Neural cell (in vitro differentiated cells): ENCODE results near the gene RHOBTB3. TPM values are rescaled to one million over a fixed set of nuclear protein-coding genes. Genes with fewer than 3 reads are reported as not detected.
"Not testable (repeated sequence)": the region's sequence is repeated elsewhere in the genome, so short reads cannot be mapped to it uniquely, and the experiment has no call there.

ENCODE experiments used
- H2AFZ ChIP-seq: fragments of 200-600, 300-800 bp; sonication (generic), shearing (Covaris generic); 2 replicates; pipeline ENCODE4 v1.6.0; 2014; ENCODE audit warnings: low read depth, mild to moderate bottlenecking, antibody characterized with exemption, low read length, moderate library complexity
- H3F3A ChIP-seq: fragments of 200-600 bp; shearing (Covaris generic); 2 replicates; pipeline ENCODE4 v1.6.1; 2016; ENCODE audit warnings: mild to moderate bottlenecking, moderate library complexity, mixed read lengths, antibody characterized with exemption, low read length; ENCODE audit not compliant: insufficient read depth, poor library complexity, severe bottlenecking
- H3K27ac ChIP-seq: fragments of 200-600, 300-800 bp; sonication (generic), shearing (Covaris generic); 2 replicates; pipeline ENCODE4 v1.5.1; 2014; ENCODE audit warnings: mild to moderate bottlenecking, low read length, moderate library complexity
- H3K27me3 ChIP-seq: fragments of 300-800, 200-600 bp; sonication (generic), shearing (Covaris generic); 2 replicates; pipeline ENCODE4 v1.6.0; 2014; ENCODE audit warnings: mild to moderate bottlenecking, low read depth, low read length, moderate library complexity; ENCODE audit not compliant: insufficient read depth
- H3K36me3 ChIP-seq: fragments of 300-800, 200-600 bp; sonication (generic), shearing (Covaris generic); 2 replicates; pipeline ENCODE4 v1.5.1; 2014; ENCODE audit warnings: mild to moderate bottlenecking, antibody characterized with exemption, low read length, moderate library complexity; ENCODE audit not compliant: insufficient read depth
- H3K4me2 ChIP-seq: fragments of 300-800, 200-600 bp; sonication (generic), shearing (Covaris generic); 2 replicates; pipeline ENCODE4 v1.6.0; 2014; ENCODE audit warnings: mild to moderate bottlenecking, low read length
- H3K4me3 ChIP-seq: fragments of 300-800, 200-600 bp; sonication (generic), shearing (Covaris generic); 2 replicates; pipeline ENCODE4 v1.5.1; 2014; ENCODE audit warnings: mild to moderate bottlenecking, low read length, moderate library complexity
- H3K79me2 ChIP-seq: fragments of 200-600 bp; shearing (Covaris generic); replicated peaks from 2 replicates; pipeline ENCODE4 v1.6.0; 2014; ENCODE audit warnings: mild to moderate bottlenecking, low read length, moderate library complexity; ENCODE audit not compliant: insufficient read depth
- H3K9ac ChIP-seq: fragments of 300-800, 200-600 bp; sonication (generic), shearing (Covaris generic); 2 replicates; pipeline ENCODE4 v1.6.1; 2016; ENCODE audit warnings: mild to moderate bottlenecking, low read length, mixed read lengths
- H3K9me2 ChIP-seq: fragments of 200-600 bp; shearing (Covaris generic); 2 replicates; pipeline ENCODE4 v1.6.1; 2016; ENCODE audit warnings: mild to moderate bottlenecking, low read length, mixed read lengths; ENCODE audit not compliant: insufficient read depth
- H3K9me3 ChIP-seq: fragments of 200-600, 300-800 bp; sonication (generic), shearing (Covaris generic); 2 replicates; pipeline ENCODE4 v1.6.1; 2016; ENCODE audit warnings: mild to moderate bottlenecking, mixed run types, low read length, moderate library complexity, mixed read lengths
- H4K20me1 ChIP-seq: fragments of 200-600 bp; shearing (Covaris generic); 2 replicates; pipeline ENCODE4 v1.6.1; 2016; ENCODE audit warnings: mild to moderate bottlenecking, mixed run types; ENCODE audit not compliant: insufficient read depth
- CTCF ChIP-seq: fragments of 450-650 bp; IDR thresholded peaks from 2 replicates; pipeline ENCODE4 v1.5.1; 2014; ENCODE audit warnings: antibody characterized with exemption, mild to moderate bottlenecking, moderate library complexity; ENCODE audit not compliant: poor library complexity, severe bottlenecking
- EP300 ChIP-seq: fragments of 450-650 bp; conservative IDR thresholded peaks from 2 replicates; pipeline ENCODE4 v1.6.1; 2014; ENCODE audit warnings: antibody characterized with exemption, mild to moderate bottlenecking, moderate library complexity; ENCODE audit not compliant: poor library complexity, severe bottlenecking
- EZH2 ChIP-seq: fragments of 200-600, 300-800 bp; shearing (Covaris generic), sonication (generic); IDR thresholded peaks from 2 replicates; pipeline ENCODE4 v1.6.1; 2014; ENCODE audit warnings: antibody characterized with exemption, low read length, borderline replicate concordance, mild to moderate bottlenecking; ENCODE audit not compliant: insufficient read depth, poor library complexity, severe bottlenecking
- MXI1 ChIP-seq: fragments of 450-650 bp; conservative IDR thresholded peaks from 2 replicates; pipeline ENCODE4 v1.6.1; 2014; ENCODE audit warnings: antibody characterized with exemption, mild to moderate bottlenecking; ENCODE audit not compliant: poor library complexity, severe bottlenecking
- POLR2AphosphoS5 ChIP-seq: IDR thresholded peaks from 2 replicates; pipeline ENCODE4 v1.6.1; 2012
- RAD21 ChIP-seq: fragments of 450-650 bp; conservative IDR thresholded peaks from 2 replicates; pipeline ENCODE4 v1.6.1; 2014; ENCODE audit warnings: antibody characterized with exemption, mild to moderate bottlenecking, moderate library complexity
- REST ChIP-seq: IDR thresholded peaks from 2 replicates; pipeline ENCODE4 v1.6.1; 2012; ENCODE audit warnings: borderline replicate concordance
- SMC3 ChIP-seq: fragments of 450-650 bp; conservative IDR thresholded peaks from 2 replicates; pipeline ENCODE4 v1.6.1; 2014; ENCODE audit warnings: antibody characterized with exemption, mild to moderate bottlenecking, moderate library complexity; ENCODE audit not compliant: poor library complexity
- TAF1 ChIP-seq: IDR thresholded peaks from 2 replicates; pipeline ENCODE4 v1.6.1; 2012; ENCODE audit warnings: low read depth
- polyA plus RNA-seq: library from polyadenylated mRNA; depleted of rRNA; stranded (reverse); fragments of >200 nt; gene quantifications from 2 replicates; pipeline ENCODE4 v1.2.3, GENCODE V29; 2014

The RHOBTB3 gene
- polyA plus RNA-seq, 1 donor from 2014 or later: 99.4 TPM

DNA sequence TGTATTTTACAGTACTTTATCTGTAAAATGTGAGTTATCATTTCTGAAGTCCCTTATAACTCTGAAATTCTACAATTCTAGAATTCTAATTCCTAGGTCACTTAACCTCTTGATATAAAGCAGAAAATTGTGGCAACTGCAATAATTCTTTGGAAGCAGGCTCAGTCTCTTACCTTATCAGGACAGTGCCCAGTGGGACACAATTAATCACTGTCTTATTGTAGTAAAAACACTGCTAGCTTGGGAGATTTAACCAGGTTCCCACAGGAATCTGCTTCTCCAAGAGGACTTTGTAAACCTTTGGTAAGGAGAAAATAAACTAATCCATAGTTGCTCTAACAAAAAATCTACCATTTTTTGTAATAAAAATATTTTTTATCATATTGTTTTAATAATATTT, 30.1 kb upstream of the RHOBTB3 start:
- Histone ChIP-seq H3K9ac (no peak overlapping the region), H3K4me3 (no peak overlapping the region), H3K9me2 (no peaks in the 10 kb centered on the region), H2AFZ (no peak overlapping the region), H3K36me3 (no peaks in the 10 kb centered on the region), H3K27ac (no peak overlapping the region), H3K4me2 (no peak overlapping the region), H3F3A (no peaks in the 10 kb centered on the region), H3K27me3 (no peaks in the 10 kb centered on the region), H3K9me3 (no peaks in the 10 kb centered on the region), H4K20me1 (no peaks in the 10 kb centered on the region), H3K79me2 (no peaks in the 10 kb centered on the region)
- TF ChIP-seq SMC3 (no peak), RAD21 (no peak), POLR2AphosphoS5 (no peak)

DNA sequence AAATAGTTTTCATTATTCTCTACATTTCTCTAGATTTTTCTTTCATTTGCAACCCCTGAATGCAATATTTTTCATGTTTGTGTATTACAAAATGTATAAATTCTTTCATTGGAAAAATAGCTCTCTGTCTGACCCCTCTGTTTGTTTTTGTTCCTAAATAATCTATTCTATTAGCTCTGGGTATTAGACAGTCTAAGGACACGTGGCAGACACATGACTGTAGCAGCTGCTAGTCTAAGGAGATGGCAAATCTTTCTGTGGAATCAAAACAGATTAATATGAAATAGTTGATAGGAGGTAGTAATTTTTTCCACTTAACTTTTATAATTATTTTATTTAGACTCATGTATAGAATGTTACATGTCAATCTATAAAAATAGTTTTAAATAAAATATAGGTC, 27.0 kb upstream of the RHOBTB3 start:
- no peak overlapping the region for H3K9ac ChIP-seq
- no peak overlapping the region for H3K4me3 ChIP-seq
- H2AFZ ChIP-seq: no peak overlapping the region
- no peaks in the 10 kb centered on the region for H3K36me3 ChIP-seq
- H3K9me3 ChIP-seq: no peaks in the 10 kb centered on the region
- TF ChIP-seq SMC3 (no peak), REST (no peak), MXI1 (no peak), EZH2 (no peak), RAD21 (no peak), POLR2AphosphoS5 (no peak), TAF1 (no peak), EP300 (no peak), CTCF (no peak)
- H4K20me1 ChIP-seq: no peaks in the 10 kb centered on the region
- no peak overlapping the region for H3K27ac ChIP-seq
- H3K79me2 ChIP-seq: no peaks in the 10 kb centered on the region
- H3F3A ChIP-seq: no peaks in the 10 kb centered on the region
- H3K4me2 ChIP-seq: no peak overlapping the region
- no peaks in the 10 kb centered on the region for H3K9me2 ChIP-seq
- H3K27me3 ChIP-seq: no peaks in the 10 kb centered on the region

DNA sequence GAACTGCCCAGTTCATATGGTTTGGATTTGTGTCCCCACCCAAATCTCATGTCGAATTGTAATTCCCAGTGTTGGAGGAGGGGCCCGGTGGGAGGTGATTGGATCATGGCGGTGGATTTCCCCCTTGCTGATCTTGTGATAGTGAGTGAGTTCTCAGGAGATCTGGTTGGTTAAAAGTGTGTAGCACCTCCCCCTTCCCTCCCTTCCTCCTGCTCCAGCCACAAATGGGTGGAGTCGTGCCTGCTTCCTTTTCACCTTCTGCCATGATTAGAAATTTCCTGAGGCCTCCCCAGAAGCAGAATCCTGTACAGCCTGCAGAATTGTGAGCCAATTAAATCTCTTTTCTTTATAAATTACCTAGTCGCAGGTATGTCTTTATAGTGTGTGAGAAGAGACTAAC, 24.9 kb upstream of the RHOBTB3 start:
- not testable (repeated sequence) for H4K20me1 ChIP-seq, H3K27ac ChIP-seq, H3F3A ChIP-seq, H3K27me3 ChIP-seq, H3K36me3 ChIP-seq, H3K79me2 ChIP-seq, H3K4me2 ChIP-seq, H3K4me3 ChIP-seq, H3K9me3 ChIP-seq, H3K9ac ChIP-seq, H2AFZ ChIP-seq, H3K9me2 ChIP-seq
